MM.1S (cell line): ENCODE data around the gene ACTL10.

Experiments used
- EZH2 ChIP-seq: fragments of 300-600 bp; sonication (generic); optimal IDR thresholded peaks from 2 replicates; pipeline ENCODE3; 2017; ENCODE audit warnings: low read depth, mild to moderate bottlenecking, antibody characterized with exemption, low read length, mixed read lengths
- TF ChIP-seq, protein P1 (sequence below): fragments of 300-600 bp; sonication (generic); IDR thresholded peaks from 2 replicates; pipeline ENCODE4 v1.5.1; 2016; ENCODE audit warnings: antibody characterized with exemption, low read length, mixed read lengths

GRCh38 chr20:33657704-33658095 is 9.0 kb upstream of the ACTL10 start:
- TF ChIP-seq, protein P1, sequence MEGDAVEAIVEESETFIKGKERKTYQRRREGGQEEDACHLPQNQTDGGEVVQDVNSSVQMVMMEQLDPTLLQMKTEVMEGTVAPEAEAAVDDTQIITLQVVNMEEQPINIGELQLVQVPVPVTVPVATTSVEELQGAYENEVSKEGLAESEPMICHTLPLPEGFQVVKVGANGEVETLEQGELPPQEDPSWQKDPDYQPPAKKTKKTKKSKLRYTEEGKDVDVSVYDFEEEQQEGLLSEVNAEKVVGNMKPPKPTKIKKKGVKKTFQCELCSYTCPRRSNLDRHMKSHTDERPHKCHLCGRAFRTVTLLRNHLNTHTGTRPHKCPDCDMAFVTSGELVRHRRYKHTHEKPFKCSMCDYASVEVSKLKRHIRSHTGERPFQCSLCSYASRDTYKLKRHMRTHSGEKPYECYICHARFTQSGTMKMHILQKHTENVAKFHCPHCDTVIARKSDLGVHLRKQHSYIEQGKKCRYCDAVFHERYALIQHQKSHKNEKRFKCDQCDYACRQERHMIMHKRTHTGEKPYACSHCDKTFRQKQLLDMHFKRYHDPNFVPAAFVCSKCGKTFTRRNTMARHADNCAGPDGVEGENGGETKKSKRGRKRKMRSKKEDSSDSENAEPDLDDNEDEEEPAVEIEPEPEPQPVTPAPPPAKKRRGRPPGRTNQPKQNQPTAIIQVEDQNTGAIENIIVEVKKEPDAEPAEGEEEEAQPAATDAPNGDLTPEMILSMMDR: no peak
- TF ChIP-seq EZH2: no peak
